KOPT-K1 (cell line): ENCODE measurements around the gene PTPRN2.
"Not testable (repeated sequence)": the region's sequence is repeated elsewhere in the genome, so short reads cannot be mapped to it uniquely, and the experiment has no call there.

Experiments
- H3K27ac ChIP-seq: fragments of 200-600 bp; sonication (generic); 2 replicates; pipeline ENCODE4 v1.5.1; 2016; ENCODE audit warnings: antibody characterized with exemption, mild to moderate bottlenecking, low read depth, low read length; ENCODE audit not compliant: poor library complexity, severe bottlenecking
- H3K36me3 ChIP-seq: fragments of 200-600 bp; sonication (generic); 2 replicates; pipeline ENCODE4 v1.5.1; 2017; ENCODE audit warnings: antibody characterized with exemption, mild to moderate bottlenecking, low read length, moderate library complexity; ENCODE audit not compliant: insufficient read depth
- H3K9me3 ChIP-seq: fragments of 200-600 bp; sonication (generic); 2 replicates; pipeline ENCODE4 v1.5.1; 2017; ENCODE audit warnings: antibody characterized with exemption, low read length, mild to moderate bottlenecking; ENCODE audit not compliant: insufficient read depth, poor library complexity, severe bottlenecking

PTPRN2 gene

DNA sequence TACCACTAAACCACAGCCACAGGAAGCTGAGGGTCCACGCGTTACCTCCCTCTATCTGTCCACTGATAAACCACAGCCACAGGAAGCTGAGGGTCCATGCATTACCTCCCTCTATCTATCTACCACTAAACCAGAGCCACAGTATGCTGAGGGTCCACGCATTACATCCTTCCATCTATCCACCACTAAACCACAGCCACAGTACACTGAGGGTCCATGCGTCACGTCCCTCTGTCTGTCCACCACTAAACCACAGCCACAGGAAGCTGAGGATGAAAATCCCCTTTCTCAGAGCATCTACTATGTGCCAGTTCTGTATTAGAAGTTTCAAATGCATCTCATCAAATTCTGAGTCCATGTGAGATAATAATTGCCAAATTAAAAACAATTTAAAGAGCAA is 661.5 kb downstream of the PTPRN2 start:
- no peaks in the 10 kb centered on the region for H3K36me3 ChIP-seq
- no peak overlapping the region for H3K27ac ChIP-seq
- no peaks in the 10 kb centered on the region for H3K9me3 ChIP-seq

DNA sequence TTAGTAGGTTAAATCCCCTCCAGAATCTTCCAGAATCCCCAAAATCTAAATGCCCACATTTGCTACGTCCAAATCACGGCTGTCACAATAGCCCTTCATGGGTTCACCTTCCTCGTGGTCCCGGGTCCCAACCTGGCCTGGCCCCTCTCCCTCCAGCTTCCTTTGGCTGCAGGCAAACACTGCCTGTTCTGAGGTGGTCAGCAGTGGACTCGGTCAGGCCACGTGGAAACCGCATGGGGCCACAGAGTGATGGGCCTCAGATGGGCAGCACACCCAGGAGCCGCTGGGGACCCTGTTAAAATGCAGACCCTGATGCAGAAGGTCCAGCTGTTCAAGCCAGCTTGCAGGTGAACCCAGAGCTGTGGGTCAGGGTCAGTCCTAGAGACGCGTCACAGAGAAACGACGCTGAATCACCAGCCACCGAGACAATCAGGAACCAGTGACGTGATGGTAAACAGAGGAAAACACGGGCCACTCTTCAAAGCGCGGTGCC is 662.2 kb downstream of the PTPRN2 start:
- Histone ChIP-seq H3K27ac (no peak overlapping the region), H3K9me3 (no peaks in the 10 kb centered on the region), H3K36me3 (no peaks in the 10 kb centered on the region)

DNA sequence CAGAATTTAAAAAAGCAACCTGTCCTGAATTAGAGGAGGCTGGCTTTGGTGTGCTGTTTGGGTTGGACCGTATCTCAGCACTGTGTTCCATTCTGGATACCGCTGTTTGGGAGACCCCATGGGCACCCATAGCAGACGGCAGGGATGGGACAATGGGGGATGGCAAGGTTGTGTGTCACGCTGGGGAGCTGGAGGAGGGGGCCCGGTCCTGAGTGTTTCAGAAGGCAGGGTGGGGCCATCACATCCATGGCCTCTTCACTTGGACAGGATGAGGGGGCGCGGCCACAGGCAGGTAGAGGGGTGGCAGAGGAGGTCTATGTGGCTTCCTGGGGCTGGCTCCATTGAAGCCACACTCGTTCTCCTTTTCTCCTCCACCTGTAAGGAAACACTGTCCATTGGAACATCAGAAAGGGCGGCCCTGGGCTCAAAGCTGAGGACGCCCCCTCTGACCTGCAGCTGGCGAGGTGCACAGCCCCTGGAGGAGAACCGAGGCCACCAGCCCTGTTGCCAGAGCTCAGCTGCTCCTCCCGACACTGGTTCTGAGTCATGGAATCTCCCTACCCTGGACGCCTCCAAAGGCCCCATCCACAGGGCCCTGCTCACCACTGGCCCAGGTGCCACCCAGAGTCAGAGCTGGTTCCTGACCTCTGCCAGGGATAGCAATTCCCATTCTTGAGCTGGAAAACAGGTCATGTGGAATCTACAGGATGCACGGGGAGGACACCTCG is 663.6 kb downstream of the PTPRN2 start:
- H3K9me3 ChIP-seq: no peaks in the 10 kb centered on the region
- no peaks in the 10 kb centered on the region for H3K36me3 ChIP-seq
- H3K27ac ChIP-seq: no peak overlapping the region

DNA sequence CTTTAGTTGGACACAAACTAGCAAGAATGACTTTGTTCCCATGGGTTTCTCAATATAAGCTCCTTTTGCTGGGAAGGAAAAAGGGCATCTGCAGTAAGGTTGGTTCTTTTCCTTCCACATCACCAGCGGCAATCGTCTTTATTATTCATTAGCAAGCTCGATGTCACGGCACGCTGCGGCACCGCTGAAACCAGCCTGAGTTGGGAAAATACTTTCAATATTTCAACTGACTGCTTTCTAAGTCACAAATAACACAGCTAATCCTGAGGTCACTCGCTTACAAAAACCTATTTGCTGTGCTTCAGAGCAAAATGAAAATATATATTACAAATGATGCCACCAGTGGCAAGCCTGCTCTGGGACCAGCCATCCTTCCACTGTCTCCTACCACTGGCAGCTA is 665.0 kb downstream of the PTPRN2 start:
- Histone ChIP-seq H3K27ac (no peak overlapping the region), H3K36me3 (no peaks in the 10 kb centered on the region), H3K9me3 (no peaks in the 10 kb centered on the region)

DNA sequence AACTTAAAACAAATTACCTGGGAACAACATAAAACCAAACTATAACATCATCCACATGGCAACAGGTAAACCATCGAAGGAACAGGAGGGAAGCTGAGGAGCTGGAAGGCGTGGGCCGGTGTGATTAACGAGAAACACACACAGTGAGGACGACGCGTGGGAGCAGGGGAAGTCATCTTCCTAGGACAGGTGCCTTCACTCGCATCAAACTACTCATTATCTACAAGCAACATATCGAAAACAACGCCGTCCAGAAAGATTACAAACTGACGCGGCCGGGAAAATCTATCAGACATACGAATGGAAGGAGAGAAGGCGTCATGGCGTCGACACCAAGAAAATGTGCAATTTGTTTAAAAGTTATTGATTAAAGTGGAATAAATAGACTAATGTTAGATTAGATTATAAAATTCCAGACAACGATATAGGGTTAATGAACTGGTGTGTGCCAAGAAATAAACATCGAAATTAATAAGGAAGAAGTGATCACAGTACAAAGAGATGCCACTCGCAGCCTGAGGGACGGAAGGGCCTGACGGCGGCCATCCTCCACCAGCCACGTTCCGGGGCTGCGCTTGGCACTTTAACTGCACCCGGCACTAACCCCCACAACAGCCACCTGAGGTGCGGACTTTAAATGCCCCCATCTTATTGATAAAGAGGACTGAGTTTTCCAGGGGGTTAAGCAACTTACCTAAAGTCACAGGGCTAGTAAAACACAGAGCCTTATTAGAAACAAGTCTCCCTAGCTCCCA is 669.1 kb downstream of the PTPRN2 start:
- Histone ChIP-seq H3K27ac (no peak overlapping the region), H3K36me3 (no peaks in the 10 kb centered on the region), H3K9me3 (peaks cover 29% of the 10 kb centered on the region)

DNA sequence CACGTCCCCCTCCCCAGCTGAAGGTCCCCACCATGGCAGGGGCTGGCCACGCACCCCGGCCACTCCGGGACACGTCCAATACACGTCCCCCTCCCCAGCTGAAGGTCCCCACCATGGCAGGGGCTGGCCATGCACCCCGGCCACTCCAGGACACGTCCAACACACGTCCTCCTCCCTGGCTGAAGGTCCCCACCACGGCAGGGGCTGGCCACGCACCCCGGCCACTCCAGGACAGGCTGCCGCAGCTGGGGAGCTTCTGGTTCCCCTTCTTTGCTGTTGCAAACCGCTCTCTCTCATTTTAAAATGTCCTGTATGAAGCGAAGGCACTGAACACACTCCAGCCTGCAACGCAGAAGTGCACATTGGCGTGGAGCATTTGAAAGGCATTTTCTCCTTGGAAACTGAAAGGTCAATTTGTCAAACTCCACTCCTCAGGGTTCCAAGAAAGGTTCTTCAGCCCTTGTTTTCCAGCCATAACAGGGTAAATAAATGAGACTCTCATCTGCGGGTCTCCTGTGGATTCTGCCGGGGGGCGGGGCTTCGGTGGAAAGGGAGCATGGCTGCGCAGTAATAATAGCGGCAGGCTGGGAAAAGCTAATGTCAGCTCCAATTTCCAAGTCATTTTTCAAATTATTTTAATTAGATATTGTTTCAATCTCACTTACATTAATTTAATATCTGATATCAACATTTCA is 670.5 kb downstream of the PTPRN2 start:
- Histone ChIP-seq H3K9me3 (peaks cover 29% of the 10 kb centered on the region), H3K36me3 (no peaks in the 10 kb centered on the region), H3K27ac (no peak overlapping the region)

DNA sequence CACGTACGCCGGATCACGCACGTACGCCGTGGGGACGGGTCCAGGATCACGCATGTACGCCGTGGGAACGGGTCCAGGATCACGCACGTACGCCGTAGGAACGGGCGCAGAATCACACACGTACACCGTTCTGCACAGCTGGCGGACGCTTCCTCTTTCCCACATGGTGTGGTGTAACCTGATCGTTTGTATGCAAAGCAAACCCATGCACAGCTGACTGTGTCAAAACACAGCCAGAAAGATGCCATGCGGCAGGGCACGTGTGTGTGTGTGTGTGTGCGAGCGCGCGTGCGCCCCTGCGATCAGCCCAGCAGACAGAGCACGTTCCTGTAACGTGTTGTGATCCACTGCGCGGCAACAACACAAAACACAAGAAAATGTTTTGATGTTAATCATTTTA is 677.2 kb downstream of the PTPRN2 start:
- Histone ChIP-seq H3K36me3 (no peaks in the 10 kb centered on the region), H3K27ac (no peak overlapping the region), H3K9me3 (peaks cover 34% of the 10 kb centered on the region)

DNA sequence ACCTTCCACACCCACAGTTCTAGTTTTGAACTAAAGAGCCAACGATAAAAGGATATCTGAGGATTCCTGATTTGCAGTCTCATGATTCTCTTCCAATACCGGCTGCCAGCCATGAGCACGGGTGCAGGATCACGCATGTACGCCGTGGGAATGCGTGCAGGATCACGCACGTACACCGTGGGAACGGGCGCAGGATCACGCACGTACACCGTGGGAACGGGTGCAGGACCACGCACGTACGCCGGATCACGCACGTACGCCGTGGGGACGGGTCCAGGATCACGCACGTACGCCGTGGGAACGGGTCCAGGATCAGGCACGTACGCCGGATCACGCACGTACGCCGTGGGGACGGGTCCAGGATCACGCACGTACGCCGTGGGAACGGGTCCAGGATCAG is 677.6 kb downstream of the PTPRN2 start:
- not testable (repeated sequence) for H3K36me3 ChIP-seq

DNA sequence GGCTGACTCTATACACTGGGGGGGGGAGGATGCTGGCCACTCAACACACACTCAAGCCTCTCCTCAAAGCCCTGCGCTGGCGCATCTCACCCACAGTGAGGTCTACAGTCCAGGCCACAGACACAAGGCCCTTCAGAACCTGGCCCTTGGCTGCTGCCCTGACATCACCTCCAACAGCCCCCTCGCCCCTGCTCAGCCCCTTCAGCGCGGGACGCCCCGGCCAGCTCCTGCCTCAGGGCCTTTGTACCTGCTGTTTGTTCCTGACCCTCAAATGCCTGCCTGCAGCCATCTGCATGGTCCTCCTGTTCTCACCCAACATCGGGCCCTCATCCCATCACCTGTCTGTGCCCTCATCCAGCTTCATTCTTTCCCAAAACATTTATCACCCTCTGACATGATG is 678.3 kb downstream of the PTPRN2 start:
- Histone ChIP-seq H3K9me3 (peaks cover 23% of the 10 kb centered on the region), H3K27ac (no peak overlapping the region), H3K36me3 (no peaks in the 10 kb centered on the region)

More for the DNA sequence above, 677.6 kb downstream of the PTPRN2 start:
- peaks cover 30% of the 10 kb centered on the region for H3K9me3 ChIP-seq
- not testable (repeated sequence) for H3K27ac ChIP-seq

DNA sequence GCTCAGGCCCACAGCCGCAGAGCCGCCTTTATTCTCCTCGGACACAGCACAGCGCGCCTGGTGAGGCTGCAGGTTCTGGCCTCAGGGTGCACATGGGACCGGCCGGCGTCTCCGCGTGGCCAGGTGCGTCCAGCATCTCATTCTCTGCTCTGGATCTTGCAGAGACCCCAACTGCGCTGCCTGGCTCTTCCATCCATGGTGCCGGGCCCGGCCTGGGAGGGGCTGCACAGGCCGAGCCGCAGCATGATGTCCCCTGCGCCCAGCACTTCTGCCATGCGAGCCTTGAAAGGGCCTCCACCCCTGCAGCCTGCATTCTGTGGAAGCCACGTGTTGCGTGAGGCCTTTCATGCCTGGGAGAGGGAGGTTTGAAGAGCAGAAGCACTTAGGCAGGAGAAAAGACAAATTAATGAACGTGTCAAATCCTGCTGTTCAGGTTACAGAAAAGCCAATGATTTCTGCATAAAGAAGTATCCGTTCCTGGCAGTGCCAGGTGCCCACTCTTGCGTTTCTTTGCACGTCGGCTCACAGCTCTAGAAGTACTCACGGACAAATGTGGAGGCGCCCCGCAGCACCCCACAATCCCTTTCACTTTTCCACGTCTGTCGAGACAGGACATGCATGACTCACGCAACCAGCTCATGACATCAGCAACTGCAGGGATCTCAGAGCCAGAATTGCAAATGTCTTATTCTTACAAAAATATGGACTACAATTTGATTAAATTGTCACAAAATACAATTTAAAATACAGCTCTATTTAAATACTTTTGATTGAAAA is 679.4 kb downstream of the PTPRN2 start:
- no peaks in the 10 kb centered on the region for H3K36me3 ChIP-seq
- no peak overlapping the region for H3K27ac ChIP-seq
- H3K9me3 ChIP-seq: peaks cover 14% of the 10 kb centered on the region

DNA sequence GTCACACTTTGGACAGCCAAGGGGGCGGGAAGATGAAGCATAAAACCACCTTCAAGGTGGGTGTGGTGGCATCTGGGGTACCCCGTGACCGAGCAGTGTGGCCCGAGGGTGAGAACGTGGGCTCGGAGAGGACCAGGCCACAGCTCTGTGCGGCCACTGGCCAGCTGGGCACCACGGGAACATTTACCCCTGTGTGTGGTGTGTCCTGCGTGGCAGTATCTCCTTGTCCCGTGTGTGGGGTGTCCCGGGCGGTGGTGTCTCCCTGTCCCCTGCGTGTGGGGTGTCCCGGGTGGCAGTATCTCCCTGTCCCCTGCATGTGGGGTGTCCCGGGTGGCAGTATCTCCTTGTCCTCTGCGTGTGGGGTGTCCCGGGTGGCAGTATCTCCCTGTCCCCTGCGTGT is 680.5 kb downstream of the PTPRN2 start:
- Histone ChIP-seq H3K27ac (no peak overlapping the region), H3K36me3 (no peaks in the 10 kb centered on the region), H3K9me3 (peaks cover 14% of the 10 kb centered on the region)

DNA sequence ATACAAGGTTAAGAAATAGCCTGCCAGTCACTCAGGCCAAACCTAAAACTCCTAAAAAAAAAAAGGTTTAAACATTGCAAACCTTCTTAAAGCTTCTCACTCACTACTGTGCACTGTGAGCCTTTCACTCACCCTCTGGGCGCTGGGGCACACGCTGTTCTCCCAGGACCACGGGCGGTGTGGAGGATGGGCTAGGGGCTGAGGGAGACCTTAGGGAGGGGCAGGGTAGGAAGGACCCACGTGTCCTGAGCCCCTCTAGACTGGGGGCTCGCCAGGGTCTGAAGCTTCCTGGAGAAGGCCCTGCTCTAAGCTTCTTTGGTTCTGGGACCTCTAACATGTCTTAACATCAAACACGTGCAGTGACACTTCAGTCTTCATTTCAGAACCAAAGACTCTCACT is 681.0 kb downstream of the PTPRN2 start:
- H3K36me3 ChIP-seq: no peaks in the 10 kb centered on the region
- H3K9me3 ChIP-seq: peaks cover 14% of the 10 kb centered on the region
- no peak overlapping the region for H3K27ac ChIP-seq

DNA sequence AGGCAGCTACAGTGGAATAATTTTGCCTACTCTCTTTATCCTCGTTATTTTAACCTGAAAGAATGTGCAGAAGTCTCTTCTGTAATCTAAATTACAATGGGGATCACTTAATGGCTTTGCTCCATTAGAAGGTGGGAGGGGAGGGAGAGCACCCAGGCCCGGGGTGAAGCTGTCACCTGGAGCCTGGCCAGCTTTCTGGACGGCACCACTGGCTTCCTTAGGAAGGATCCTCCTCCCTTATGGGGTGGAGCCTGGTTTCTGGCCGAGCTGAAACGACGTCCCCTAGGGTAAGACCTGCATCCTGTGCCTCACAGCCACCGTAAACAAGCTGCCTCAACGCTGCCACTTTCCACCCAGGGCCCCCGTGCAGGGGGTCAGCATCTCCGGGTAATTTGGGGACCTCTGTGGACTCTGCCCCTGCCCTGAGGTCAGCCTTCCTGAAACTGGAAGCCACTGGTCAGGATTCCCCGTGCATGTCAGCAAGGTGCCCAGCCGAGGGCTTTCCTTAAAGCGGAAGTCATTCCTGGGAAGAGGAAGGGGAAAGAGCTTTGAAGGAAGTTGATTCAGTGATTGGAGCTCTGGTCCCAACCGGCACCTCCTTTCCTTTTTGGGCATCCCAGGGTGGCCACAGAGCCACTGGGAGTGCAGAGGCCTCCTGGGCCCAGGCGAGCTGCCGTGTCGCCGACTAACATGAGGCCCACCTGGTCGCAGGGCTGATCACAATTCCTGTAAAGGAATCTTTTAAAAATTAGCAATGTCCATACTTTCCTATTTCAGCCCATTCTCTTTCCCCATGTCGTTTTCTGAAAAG is 681.8 kb downstream of the PTPRN2 start:
- Histone ChIP-seq H3K9me3 (peaks cover 11% of the 10 kb centered on the region), H3K36me3 (no peaks in the 10 kb centered on the region), H3K27ac (no peak overlapping the region)

DNA sequence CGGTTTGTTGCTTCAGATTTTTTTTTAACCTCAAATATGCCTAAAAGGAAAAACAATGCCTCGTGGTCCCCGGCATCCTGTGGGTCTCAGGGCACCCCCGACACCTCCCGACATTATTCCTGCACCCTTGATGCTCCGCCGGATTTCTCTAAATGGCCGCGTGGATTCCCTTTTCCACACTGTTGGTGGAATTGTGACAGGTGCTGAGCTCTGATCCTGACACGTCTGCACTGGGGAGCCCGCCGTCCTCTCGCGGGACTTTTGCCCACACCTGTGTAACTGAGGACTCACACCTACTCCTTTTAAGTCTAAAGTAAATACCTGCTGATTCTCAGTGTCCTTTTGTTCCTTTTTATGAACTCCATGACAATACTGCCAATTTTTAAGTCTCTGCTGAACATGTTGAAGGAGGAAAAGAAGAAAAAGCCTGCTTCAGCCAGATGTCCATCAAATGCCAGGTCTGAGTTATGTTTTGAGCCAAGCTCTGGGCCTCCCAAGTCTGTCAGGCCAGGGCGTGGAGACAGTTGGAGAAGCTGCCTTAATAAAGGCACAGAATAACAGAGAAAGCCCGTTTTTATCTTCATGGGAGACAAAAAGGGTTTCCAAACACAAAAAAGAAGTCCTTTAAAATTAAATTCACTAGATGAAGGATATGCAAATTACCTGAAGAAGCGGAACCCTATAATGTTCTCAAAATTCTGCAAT is 682.6 kb downstream of the PTPRN2 start:
- peaks cover 4% of the 10 kb centered on the region for H3K9me3 ChIP-seq
- H3K36me3 ChIP-seq: no peaks in the 10 kb centered on the region
- H3K27ac ChIP-seq: no peak overlapping the region
